Mesenchymal stem cell (in vitro differentiated cells and primary cell): ENCODE data around the gene TCF4.

Experiments
- DNase-seq: peaks from one replicate; pipeline ENCODE4 v3.0.0-alpha.2; 2013
- H2AFZ ChIP-seq: one replicate; pipeline ENCODE4 v1.6.1; 2013; ENCODE audit warnings: low read depth, mild to moderate bottlenecking, control low read depth, inconsistent platforms, low read length, moderate library complexity
- H2AK5ac ChIP-seq: 2 replicates; pipeline ENCODE4 v1.6.1; 2013; ENCODE audit warnings: low read length, moderate library complexity, mild to moderate bottlenecking, inconsistent platforms; ENCODE audit not compliant: severe bottlenecking
- H2BK120ac ChIP-seq: one replicate; pipeline ENCODE4 v1.6.1; 2013; ENCODE audit warnings: low read depth, mild to moderate bottlenecking, inconsistent platforms, low read length, moderate library complexity
- H2BK12ac ChIP-seq, 2 experiments: one replicate each; pipeline ENCODE4 v1.6.1; 2013; ENCODE audit warnings: inconsistent platforms in 2 of 2, low read length in 2 of 2, mild to moderate bottlenecking in 2 of 2, moderate library complexity in 2 of 2, control low read depth in 1 of 2
- H2BK15ac ChIP-seq: one replicate; pipeline ENCODE4 v1.6.1; 2013; ENCODE audit warnings: mild to moderate bottlenecking, low read depth, inconsistent platforms; ENCODE audit not compliant: poor library complexity, severe bottlenecking
- H2BK5ac ChIP-seq: 2 replicates; pipeline ENCODE4 v1.6.1; 2013; ENCODE audit warnings: low read depth, mild to moderate bottlenecking, low read length, control low read depth, inconsistent platforms; ENCODE audit not compliant: poor library complexity, severe bottlenecking
- H3K14ac ChIP-seq, 2 experiments: one replicate each; pipeline ENCODE4 v1.6.1; 2013; ENCODE audit warnings: inconsistent platforms in 2 of 2, low read length in 2 of 2, control low read depth in 1 of 2, mild to moderate bottlenecking in 1 of 2, moderate library complexity in 1 of 2
- H3K18ac ChIP-seq, 2 experiments: one replicate each; pipeline ENCODE4 v1.6.1; 2013; ENCODE audit warnings: inconsistent platforms in 2 of 2, low read length in 2 of 2, control low read depth in 1 of 2, low read depth in 1 of 2, mild to moderate bottlenecking in 1 of 2
- H3K23ac ChIP-seq, 2 experiments: one replicate each; pipeline ENCODE4 v1.6.1; 2013; ENCODE audit warnings: inconsistent platforms in 2 of 2, low read length in 2 of 2, mild to moderate bottlenecking in 2 of 2, moderate library complexity in 2 of 2, control low read depth in 1 of 2
- H3K27ac ChIP-seq: 2 replicates; pipeline ENCODE4 v1.5.1; 2013; ENCODE audit warnings: mild to moderate bottlenecking, moderate library complexity, low read length, control low read depth, inconsistent platforms; ENCODE audit not compliant: poor library complexity, severe bottlenecking
- H3K27me3 ChIP-seq, 2 experiments: 2 replicates each; pipeline versions ENCODE4 v1.6.1 to v1.7.0; 2013; ENCODE audit warnings: low read length in 2 of 2, mild to moderate bottlenecking in 2 of 2, moderate library complexity in 2 of 2, control low read depth in 1 of 2, inconsistent platforms in 1 of 2; ENCODE audit not compliant: control insufficient read depth in 1 of 2, insufficient read depth in 1 of 2
- H3K36me3 ChIP-seq, 2 experiments: 2 replicates each; pipeline versions ENCODE4 v1.6.1 to v1.7.0; 2013; ENCODE audit warnings: low read length in 2 of 2, control low read depth in 1 of 2, inconsistent platforms in 1 of 2, low read depth in 1 of 2, mild to moderate bottlenecking in 1 of 2; ENCODE audit not compliant: insufficient read depth in 2 of 2, control insufficient read depth in 1 of 2
- H3K4ac ChIP-seq, 2 experiments: one replicate each; pipeline ENCODE4 v1.6.1; 2013; ENCODE audit warnings: inconsistent platforms in 2 of 2, low read length in 2 of 2, mild to moderate bottlenecking in 2 of 2, moderate library complexity in 2 of 2, control low read depth in 1 of 2, low read depth in 1 of 2
- H3K4me1 ChIP-seq: 2 replicates; pipeline ENCODE4 v1.6.1; 2013; ENCODE audit warnings: low read depth, low read length, control low read depth; ENCODE audit not compliant: control insufficient read depth, insufficient read depth
- H3K4me2 ChIP-seq: 2 replicates; pipeline ENCODE4 v1.6.1; 2013; ENCODE audit warnings: low read length, mild to moderate bottlenecking, inconsistent platforms; ENCODE audit not compliant: poor library complexity, severe bottlenecking
- H3K4me3 ChIP-seq, 2 experiments: 2 replicates each; pipeline versions ENCODE4 v1.5.1 to v1.7.0; 2013; ENCODE audit warnings: low read length in 2 of 2, mild to moderate bottlenecking in 2 of 2, control low read depth in 1 of 2, low read depth in 1 of 2; ENCODE audit not compliant: insufficient read depth in 1 of 2
- H3K79me1 ChIP-seq: replicated peaks from 2 replicates; pipeline ENCODE4 v1.6.1; 2013; ENCODE audit warnings: mild to moderate bottlenecking, control low read depth, low read length, inconsistent platforms; ENCODE audit not compliant: poor library complexity, severe bottlenecking
- H3K9ac ChIP-seq: 2 replicates; pipeline ENCODE4 v1.7.0; 2013; ENCODE audit warnings: mild to moderate bottlenecking, low read length, moderate library complexity
- H3K9me3 ChIP-seq: 2 replicates; pipeline ENCODE4 v1.7.0; 2013; ENCODE audit warnings: mild to moderate bottlenecking, low read length; ENCODE audit not compliant: control insufficient read depth
- H4K8ac ChIP-seq: one replicate; pipeline ENCODE4 v1.6.1; 2013; ENCODE audit warnings: inconsistent platforms, mild to moderate bottlenecking, low read length, moderate library complexity
- H4K91ac ChIP-seq: one replicate; pipeline ENCODE4 v1.6.1; 2013; ENCODE audit warnings: mild to moderate bottlenecking, low read length, inconsistent platforms
- WGBS: methylation state at CpG from one replicate; pipeline ENCODE4 v1.1.7; 2013; ENCODE audit warnings: mixed read lengths; 5-methylcytosine and 5-hydroxymethylcytosine counted together

Gene TCF4

GRCh38 chr18:55455938-55456337 lies 132.1 kb downstream of the TCF4 start:
- H2BK12ac ChIP-seq: no peak overlapping the region
- H3K4ac ChIP-seq: no peak overlapping the region
- H4K91ac ChIP-seq: no peak overlapping the region
- no peak overlapping the region for H3K4me3 ChIP-seq
- no peak overlapping the region for H2AK5ac ChIP-seq
- no peak overlapping the region for H3K9ac ChIP-seq
- DNase-seq: no peak
- no peaks in the 10 kb centered on the region for H3K9me3 ChIP-seq
- H3K36me3 ChIP-seq: peaks cover 0 to 21% of the 10 kb centered on the region in 2 experiments
- H2BK15ac ChIP-seq: no peak overlapping the region
- H3K4me2 ChIP-seq: no peak overlapping the region
- no peak overlapping the region for H4K8ac ChIP-seq
- H2BK5ac ChIP-seq: no peak overlapping the region
- no peak overlapping the region for H3K18ac ChIP-seq
- no peak overlapping the region for H3K14ac ChIP-seq
- no peak overlapping the region for H3K23ac ChIP-seq
- no peaks in the 10 kb centered on the region for H3K4me1 ChIP-seq
- H3K79me1 ChIP-seq: peaks cover 19% of the 10 kb centered on the region
- H2AFZ ChIP-seq: no peak overlapping the region
- H2BK120ac ChIP-seq: no peak overlapping the region
- no peaks in the 10 kb centered on the region for H3K27me3 ChIP-seq
- no peak overlapping the region for H3K27ac ChIP-seq
- WGBS: 93% methylated on average over 5 of the region's 5 CpGs

GRCh38 chr18:55453186-55453585 lies 134.8 kb downstream of the TCF4 start:
- Histone ChIP-seq H3K9me3 (no peaks in the 10 kb centered on the region), H2BK12ac (no peak overlapping the region), H2BK120ac (no peak overlapping the region), H2AK5ac (no peak overlapping the region), H3K4me3 (no peak overlapping the region), H3K18ac (no peak overlapping the region), H3K36me3 (no peaks in the 10 kb centered on the region), H2BK5ac (no peak overlapping the region), H3K27me3 (no peaks in the 10 kb centered on the region), H3K79me1 (peaks cover 27% of the 10 kb centered on the region), H3K4me2 (no peak overlapping the region), H3K14ac (no peak overlapping the region), H3K4ac (no peak overlapping the region), H3K23ac (no peak overlapping the region), H4K91ac (no peak overlapping the region), H3K4me1 (no peaks in the 10 kb centered on the region), H2AFZ (no peak overlapping the region), H3K27ac (no peak overlapping the region), H2BK15ac (no peak overlapping the region), H4K8ac (no peak overlapping the region), H3K9ac (no peak overlapping the region)
- no CpG with 5 or more reads among the region's 1 CpG for WGBS
- no peak for DNase-seq

DNA sequence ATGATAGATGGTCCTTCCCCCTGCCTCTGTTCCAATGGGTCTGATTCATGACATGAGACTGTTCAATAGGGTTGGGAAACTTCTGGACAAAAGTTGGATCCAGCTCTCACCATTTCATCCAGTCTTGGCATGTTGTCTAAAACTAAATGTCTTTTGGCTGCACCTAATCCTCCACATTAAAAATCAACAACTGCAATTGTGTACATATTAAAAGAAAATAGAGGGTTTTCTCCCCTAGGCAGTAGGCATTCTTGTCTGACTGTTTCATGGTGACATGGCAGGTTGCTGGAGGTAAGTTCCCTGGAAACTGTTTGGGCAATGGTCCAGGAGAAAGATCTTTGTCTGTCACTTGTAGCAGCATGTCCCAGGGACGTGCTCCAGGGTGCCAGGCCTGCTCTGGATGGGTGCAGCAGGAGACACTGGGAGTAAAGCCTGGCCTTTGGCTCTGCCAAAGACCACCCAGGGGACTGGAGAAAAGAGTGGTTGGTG lies 135.8 kb downstream of the TCF4 start:
- Histone ChIP-seq H3K79me1 (peaks cover 27% of the 10 kb centered on the region), H2AFZ (no peak overlapping the region), H3K18ac (no peak overlapping the region), H3K23ac (no peak overlapping the region), H4K8ac (peak overlapping the region; percentile 36), H2AK5ac (no peak overlapping the region), H3K4me2 (no peak overlapping the region), H2BK120ac (no peak overlapping the region), H3K9ac (no peak overlapping the region), H3K9me3 (no peaks in the 10 kb centered on the region), H3K4ac (no peak overlapping the region), H3K27ac (no peak overlapping the region), H3K14ac (no peak overlapping the region), H3K27me3 (no peaks in the 10 kb centered on the region), H2BK15ac (no peak overlapping the region), H2BK12ac (no peak overlapping the region), H3K4me3 (no peak overlapping the region), H3K36me3 (no peaks in the 10 kb centered on the region), H3K4me1 (no peaks in the 10 kb centered on the region), H2BK5ac (no peak overlapping the region), H4K91ac (no peak overlapping the region)
- DNase-seq: no peak
- 90% methylated on average over 1 of the region's 1 CpG for WGBS

DNA sequence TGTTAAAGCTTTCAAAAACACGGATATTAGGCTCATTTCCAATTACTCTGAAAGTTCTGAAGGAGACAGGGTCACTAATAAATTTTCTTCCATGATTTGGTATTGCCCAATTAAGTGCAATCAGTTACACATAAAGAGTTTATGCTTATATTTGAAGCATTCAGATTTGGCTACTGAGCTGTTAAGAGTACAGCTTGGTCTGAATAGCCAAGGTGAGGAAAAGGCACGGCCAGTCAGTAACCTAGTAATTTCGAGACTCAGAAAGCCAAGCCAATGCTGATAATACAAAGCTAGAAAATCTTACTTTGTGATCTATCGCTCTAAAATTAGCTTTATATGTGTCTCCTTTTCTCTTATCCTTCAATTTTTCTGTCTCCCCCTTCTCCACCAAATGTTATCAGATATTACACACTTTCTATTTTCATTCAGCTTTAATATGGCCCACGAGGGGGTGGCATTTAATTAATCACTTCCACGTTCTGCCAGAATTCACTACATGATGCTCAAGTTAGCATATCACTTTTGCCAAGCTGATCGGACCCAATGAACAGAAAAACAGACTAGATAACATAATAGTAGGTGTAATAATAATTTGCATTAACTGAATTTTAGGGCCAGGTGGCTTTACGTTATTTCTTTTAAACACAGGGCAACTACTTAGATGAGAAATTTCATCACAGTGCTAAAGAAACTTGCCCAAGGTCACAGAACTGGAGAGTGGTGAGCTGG lies 138.4 kb downstream of the TCF4 start:
- no peak overlapping the region for H2BK5ac ChIP-seq
- H4K8ac ChIP-seq: no peak overlapping the region
- H2BK12ac ChIP-seq: no peak overlapping the region
- no peak overlapping the region for H3K23ac ChIP-seq
- H2AK5ac ChIP-seq: no peak overlapping the region
- no peak overlapping the region for H3K4ac ChIP-seq
- H3K14ac ChIP-seq: no peak overlapping the region
- H3K18ac ChIP-seq: no peak overlapping the region
- H2BK120ac ChIP-seq: no peak overlapping the region
- no peak overlapping the region for H2AFZ ChIP-seq
- no peak overlapping the region for H4K91ac ChIP-seq
- peaks cover 0 to 10% of the 10 kb centered on the region in 2 experiments for H3K36me3 ChIP-seq
- H3K27ac ChIP-seq: no peak overlapping the region
- no peak overlapping the region for H2BK15ac ChIP-seq
- peaks cover 31% of the 10 kb centered on the region for H3K79me1 ChIP-seq
- H3K27me3 ChIP-seq: no peaks in the 10 kb centered on the region
- H3K9me3 ChIP-seq: peaks cover 11% of the 10 kb centered on the region
- H3K9ac ChIP-seq: peak overlapping the region; percentile 11
- 93% methylated on average over 7 of the region's 8 CpGs for WGBS
- DNase-seq: no peak
- H3K4me3 ChIP-seq: no peak overlapping the region
- no peak overlapping the region for H3K4me2 ChIP-seq
- H3K4me1 ChIP-seq: no peaks in the 10 kb centered on the region
